GM12801 (cell line): ENCODE results near the gene EMP3.

ENCODE experiments used
- TF ChIP-seq, protein P1 (sequence below): IDR thresholded peaks from one replicate; pipeline ENCODE4 v1.5.1; 2011; ENCODE audit warnings: control low read depth; ENCODE audit not compliant: insufficient read length; ENCODE audit errors: extremely low read depth

The EMP3 gene, protein sequence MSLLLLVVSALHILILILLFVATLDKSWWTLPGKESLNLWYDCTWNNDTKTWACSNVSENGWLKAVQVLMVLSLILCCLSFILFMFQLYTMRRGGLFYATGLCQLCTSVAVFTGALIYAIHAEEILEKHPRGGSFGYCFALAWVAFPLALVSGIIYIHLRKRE

GRCh38 chr19:48325265-48325910 is at the start of gene EMP3:
Gene EMP3 (plus strand): TSS chr19:48325552. CDS start chr19:48326845, 1,293 bp downstream.
- TF ChIP-seq, protein P1, sequence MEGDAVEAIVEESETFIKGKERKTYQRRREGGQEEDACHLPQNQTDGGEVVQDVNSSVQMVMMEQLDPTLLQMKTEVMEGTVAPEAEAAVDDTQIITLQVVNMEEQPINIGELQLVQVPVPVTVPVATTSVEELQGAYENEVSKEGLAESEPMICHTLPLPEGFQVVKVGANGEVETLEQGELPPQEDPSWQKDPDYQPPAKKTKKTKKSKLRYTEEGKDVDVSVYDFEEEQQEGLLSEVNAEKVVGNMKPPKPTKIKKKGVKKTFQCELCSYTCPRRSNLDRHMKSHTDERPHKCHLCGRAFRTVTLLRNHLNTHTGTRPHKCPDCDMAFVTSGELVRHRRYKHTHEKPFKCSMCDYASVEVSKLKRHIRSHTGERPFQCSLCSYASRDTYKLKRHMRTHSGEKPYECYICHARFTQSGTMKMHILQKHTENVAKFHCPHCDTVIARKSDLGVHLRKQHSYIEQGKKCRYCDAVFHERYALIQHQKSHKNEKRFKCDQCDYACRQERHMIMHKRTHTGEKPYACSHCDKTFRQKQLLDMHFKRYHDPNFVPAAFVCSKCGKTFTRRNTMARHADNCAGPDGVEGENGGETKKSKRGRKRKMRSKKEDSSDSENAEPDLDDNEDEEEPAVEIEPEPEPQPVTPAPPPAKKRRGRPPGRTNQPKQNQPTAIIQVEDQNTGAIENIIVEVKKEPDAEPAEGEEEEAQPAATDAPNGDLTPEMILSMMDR: no peak

DNA sequence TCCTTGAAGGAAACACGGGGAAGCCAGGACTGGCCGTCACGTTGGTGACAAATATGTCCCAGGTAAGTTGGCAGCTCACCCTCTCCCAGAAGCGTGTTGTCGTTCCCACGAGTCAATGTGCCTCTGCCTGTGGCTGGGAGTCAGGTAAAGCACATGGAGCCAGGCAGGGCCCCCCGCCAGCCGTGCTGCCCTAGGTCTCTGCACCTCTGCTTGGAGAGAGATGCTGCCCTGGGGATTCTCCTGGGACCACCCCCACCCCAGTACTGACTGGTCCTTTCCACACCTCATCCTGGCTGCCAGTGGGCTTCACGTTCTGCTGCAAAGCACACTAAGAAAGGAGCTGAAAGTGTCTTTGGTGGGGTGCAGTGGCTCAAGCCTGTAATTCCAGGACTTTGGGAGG is 45.6 kb upstream of the EMP3 start:
- TF ChIP-seq, protein P1: no peak

GRCh38 chr19:48283908-48284307 is 41.4 kb upstream of the EMP3 start:
- TF ChIP-seq, protein P1: no peak

GRCh38 chr19:48284896-48285295 is 40.5 kb upstream of the EMP3 start:
- TF ChIP-seq, protein P1: no peak

GRCh38 chr19:48287748-48288147 is 37.6 kb upstream of the EMP3 start:
- TF ChIP-seq, protein P1: no peak

GRCh38 chr19:48290401-48290770 is 35.0 kb upstream of the EMP3 start:
- TF ChIP-seq, protein P1: no peak

- TF ChIP-seq, protein P1: no peak
Observed at GRCh38 chr19:48290771-48291488, 34.4 kb upstream of the EMP3 start.
